HepG2 (cell line): ENCODE data around the gene KLHDC8B. TPM values are rescaled to one million over a fixed set of nuclear protein-coding genes. Genes with fewer than 3 reads are reported as not detected.

Experiments used
- AFF4 ChIP-seq: sonication (generic); formaldehyde crosslinking; IDR thresholded peaks from 2 replicates; pipeline ENCODE4 v1.4.0; 2020; ENCODE audit warnings: missing genetic modification reagents
- ARNT ChIP-seq: fragments of 450-650 bp; IDR thresholded peaks from 2 replicates; pipeline ENCODE4 v1.6.1; 2017
- PTBP1 ChIP-seq: fragments of 200-400 bp; formaldehyde crosslinking; IDR thresholded peaks from 2 replicates; pipeline ENCODE4 v1.6.1; 2018; ENCODE audit warnings: low read length, low read depth; ENCODE audit not compliant: poor library complexity, severe bottlenecking
- REPIN1 ChIP-seq: sonication (generic); formaldehyde crosslinking; IDR thresholded peaks from 2 replicates; pipeline ENCODE4 v1.8.0; 2022; ENCODE audit warnings: missing genetic modification reagents, low read depth, mild to moderate bottlenecking, borderline replicate concordance
- SKI ChIP-seq: fragments of 450-650 bp; IDR thresholded peaks from one replicate; pipeline ENCODE4 v1.6.1; 2018; ENCODE audit warnings: mild to moderate bottlenecking; ENCODE audit not compliant: partially characterized antibody
- SKIL ChIP-seq: sonication (generic); formaldehyde crosslinking; IDR thresholded peaks from 2 replicates; pipeline ENCODE4 v1.8.0; 2022; ENCODE audit warnings: missing genetic modification reagents, mild to moderate bottlenecking, moderate library complexity, borderline replicate concordance
- SNAPC2 ChIP-seq: sonication (generic); formaldehyde crosslinking; IDR thresholded peaks from 2 replicates; pipeline ENCODE4 v1.8.1; 2022; ENCODE audit warnings: mild to moderate bottlenecking, missing genetic modification reagents
- TAF1 ChIP-seq: sonication (generic); formaldehyde crosslinking; IDR thresholded peaks from 2 replicates; pipeline ENCODE4 v1.4.0; 2020; ENCODE audit warnings: missing genetic modification reagents
- TBL1XR1 ChIP-seq: fragments of 150-350 bp; IDR thresholded peaks from 2 replicates; pipeline ENCODE4 v1.6.1; 2014; ENCODE audit warnings: borderline replicate concordance, low read length; ENCODE audit not compliant: partially characterized antibody
- THAP7 ChIP-seq: sonication (generic); formaldehyde crosslinking; IDR thresholded peaks from 2 replicates; pipeline ENCODE4 v1.8.1; 2023; ENCODE audit warnings: mild to moderate bottlenecking, missing genetic modification reagents
- ZFP36L2 ChIP-seq: sonication (generic); formaldehyde crosslinking; IDR thresholded peaks from 2 replicates; pipeline ENCODE4 v1.4.0; 2020; ENCODE audit warnings: missing genetic modification reagents
- ZHX2 ChIP-seq, 2 experiments: sonication (generic) in 1 of 2; formaldehyde crosslinking in 1 of 2; IDR thresholded peaks; 2 replicates each; pipeline versions ENCODE4 v1.6.1 to v1.9.0; 2014 to 2022; ENCODE audit warnings: antibody characterized with exemption in 1 of 2, borderline replicate concordance in 1 of 2, inconsistent platforms in 1 of 2, low read depth in 1 of 2, missing genetic modification reagents in 1 of 2
- ZNF577 ChIP-seq: sonication (generic); formaldehyde crosslinking; IDR thresholded peaks from 2 replicates; pipeline ENCODE4 v1.4.0; 2020; ENCODE audit warnings: mild to moderate bottlenecking, low read depth, missing genetic modification reagents, borderline replicate concordance
- ZNF670 ChIP-seq: sonication (generic); formaldehyde crosslinking; IDR thresholded peaks from 2 replicates; pipeline ENCODE4 v1.8.0; 2022; ENCODE audit warnings: mild to moderate bottlenecking, missing genetic modification reagents, borderline replicate concordance
- ZNF790 ChIP-seq: sonication (generic); formaldehyde crosslinking; IDR thresholded peaks from 2 replicates; pipeline ENCODE4 v1.8.0; 2022; ENCODE audit warnings: missing genetic modification reagents, mild to moderate bottlenecking, borderline replicate concordance
- polyA plus RNA-seq, 8 experiments: library from polyadenylated mRNA; depleted of rRNA in 3 of 8; stranded (reverse) in 7 of 8; unstranded in 1 of 8; fragments of >200 nt; fragmentation: Illumina TruSeq in 4 of 8; extraction: Trizol in 4 of 8; gene quantifications; 2 replicates each; pipeline versions ENCODE4 v1.2.1 to v1.2.3, GENCODE V29; 2011 to 2016; ENCODE audit warnings: low read depth in 4 of 8, missing spikeins in 1 of 8, mixed read lengths in 1 of 8; ENCODE audit not compliant: insufficient read depth in 1 of 8
- total RNA-seq, 5 experiments: library from RNA; depleted of rRNA; stranded (reverse); fragments of >200 nt; fragmentation: Illumina TruSeq; extraction: Trizol; gene quantifications; 2 replicates each; pipeline ENCODE4 v1.2.3, GENCODE V29; 2016; ENCODE audit warnings: low read depth in 1 of 5

KLHDC8B gene
- total and polyA plus RNA-seq, 2 of the 13 experiments (the other 11 are each of a cell fraction or from before 2014, with no cell fraction given): 17.2 to 17.8 TPM

- TF ChIP-seq SKIL (no peak), ZFP36L2 (CRISPR knock-in tag) (no peak), TBL1XR1 (no peak), ZNF577 (CRISPR knock-in tag) (no peak), THAP7 (CRISPR knock-in tag) (no peak), SNAPC2 (CRISPR knock-in tag) (no peak), ZNF790 (CRISPR knock-in tag) (0 out of 2 replicates have a peak, but pooled peaks have one; percentile 11), ZNF670 (no peak), SKI (no peak), REPIN1 (CRISPR knock-in tag) (peak; percentile 54; the same call in 1 of the 2 replicates), ARNT (no peak), ZHX2 (IDR thresholded peaks at IDR 0.05; ENCODE audit: low read depth) (no peak), ZHX2 (CRISPR knock-in tag; IDR thresholded peaks at IDR 0.05; ENCODE audit: borderline replicate concordance) (no peak), TAF1 (CRISPR knock-in tag) (no peak), AFF4 (CRISPR knock-in tag) (no peak), PTBP1 (no peak)
Measured at GRCh38 chr3:49166752-49167556, 4.4 kb upstream of the KLHDC8B start (continued).
